ENCODE results near the gene NAA10.

Gene NAA10

GRCh38 chrX:153974003-153974725, 39.3 kb upstream of the NAA10 start:
- DNase-seq, result no peak
- H3K27me3 Mint-ChIP-seq (ENCODE audit: low read depth, poor library complexity), result no peaks in the 10 kb centered on the region
- peaks cover 9% of the 10 kb centered on the region for H3K9me3 Mint-ChIP-seq
- H3K4me3 Mint-ChIP-seq, result peak overlapping the region; percentile 92
- peaks cover 30% of the 10 kb centered on the region for H3K4me1 Mint-ChIP-seq
- TF ChIP-seq CTCF (IDR thresholded peaks at IDR 0.05), result no peak
- H3K36me3 Mint-ChIP-seq (ENCODE audit: low read depth), result no peaks in the 10 kb centered on the region
- H3K27ac Mint-ChIP-seq, result peak overlapping the region; percentile 99

GRCh38 chrX:153973127-153974002, 38.5 kb upstream of the NAA10 start:
- Mint-ChIP-seq H3K36me3 (ENCODE audit: low read depth) (no peaks in the 10 kb centered on the region), H3K4me3 (peak overlapping the region; percentile 92), H3K4me1 (peaks cover 36% of the 10 kb centered on the region), H3K27me3 (ENCODE audit: low read depth, poor library complexity) (no peaks in the 10 kb centered on the region), H3K27ac (peak overlapping the region; percentile 99), H3K9me3 (peaks cover 9% of the 10 kb centered on the region)
- no peak for DNase-seq
- no peak for TF ChIP-seq CTCF (IDR thresholded peaks at IDR 0.05)

GRCh38 chrX:153972368-153973126, 37.7 kb upstream of the NAA10 start, which contains the start of gene TMEM187:
Gene TMEM187 (plus strand): TSS chrX:153972754. CDS start chrX:153982063, 9,309 bp downstream.
- Mint-ChIP-seq H3K27me3 (ENCODE audit: low read depth, poor library complexity) (no peaks in the 10 kb centered on the region), H3K4me1 (peaks cover 44% of the 10 kb centered on the region), H3K4me3 (peak within 1 kb of the TSS; percentile 100), H3K9me3 (peaks cover 9% of the 10 kb centered on the region), H3K36me3 (ENCODE audit: low read depth) (peaks cover 3% of the 10 kb centered on the region), H3K27ac (peak within 1 kb of the TSS; percentile 100)
- peak; percentile 91 for DNase-seq
- TF ChIP-seq CTCF (IDR thresholded peaks at IDR 0.05), result no peak

- Mint-ChIP-seq H3K9me3 (peaks cover 5% of the 10 kb centered on the region), H3K4me3 (peak within 1 kb of the TSS; percentile 100), H3K36me3 (ENCODE audit: low read depth) (peaks cover 5% of the 10 kb centered on the region), H3K27ac (peak within 1 kb of the TSS; percentile 100), H3K4me1 (peaks cover 53% of the 10 kb centered on the region), H3K27me3 (ENCODE audit: low read depth, poor library complexity) (peaks cover 3% of the 10 kb centered on the region)
- DNase-seq, result peak; percentile 95
- TF ChIP-seq CTCF (IDR thresholded peaks at IDR 0.05), result no peak
Observed at GRCh38 chrX:153971450-153972367, 36.9 kb upstream of the NAA10 start, which contains the start of gene HCFC1. Gene HCFC1 (minus strand): TSS chrX:153971818. CDS start chrX:153970840, 978 bp downstream.

GRCh38 chrX:153971124-153971449, 36.2 kb upstream of the NAA10 start:
- H3K27ac Mint-ChIP-seq, result peak overlapping the region; percentile 100

More at GRCh38 chrX:153971124-153971449, 36.2 kb upstream of the NAA10 start:
- DNase-seq, result peak; percentile 84
- Mint-ChIP-seq H3K4me1 (peaks cover 59% of the 10 kb centered on the region), H3K9me3 (peaks cover 4% of the 10 kb centered on the region), H3K36me3 (ENCODE audit: low read depth) (peaks cover 5% of the 10 kb centered on the region), H3K4me3 (peak overlapping the region; percentile 100), H3K27me3 (ENCODE audit: low read depth, poor library complexity) (peaks cover 3% of the 10 kb centered on the region)
- TF ChIP-seq CTCF (IDR thresholded peaks at IDR 0.05), result no peak
